NT2/D1 (cell line): Measurements from ENCODE around the gene MCF2L.

Experiments
- SUZ12 ChIP-seq: IDR thresholded peaks from 2 replicates; pipeline ENCODE4 v1.6.1; 2011; ENCODE audit not compliant: insufficient read length, insufficient read depth; ENCODE audit errors: extremely low read depth
- YY1 ChIP-seq: IDR thresholded peaks from 2 replicates; pipeline ENCODE4 v1.6.1; 2011; ENCODE audit not compliant: insufficient read length, insufficient read depth
- ZNF274 ChIP-seq: IDR thresholded peaks from 2 replicates; pipeline ENCODE4 v1.6.1; 2011; ENCODE audit warnings: mild to moderate bottlenecking, low read depth, low read length

DNA sequence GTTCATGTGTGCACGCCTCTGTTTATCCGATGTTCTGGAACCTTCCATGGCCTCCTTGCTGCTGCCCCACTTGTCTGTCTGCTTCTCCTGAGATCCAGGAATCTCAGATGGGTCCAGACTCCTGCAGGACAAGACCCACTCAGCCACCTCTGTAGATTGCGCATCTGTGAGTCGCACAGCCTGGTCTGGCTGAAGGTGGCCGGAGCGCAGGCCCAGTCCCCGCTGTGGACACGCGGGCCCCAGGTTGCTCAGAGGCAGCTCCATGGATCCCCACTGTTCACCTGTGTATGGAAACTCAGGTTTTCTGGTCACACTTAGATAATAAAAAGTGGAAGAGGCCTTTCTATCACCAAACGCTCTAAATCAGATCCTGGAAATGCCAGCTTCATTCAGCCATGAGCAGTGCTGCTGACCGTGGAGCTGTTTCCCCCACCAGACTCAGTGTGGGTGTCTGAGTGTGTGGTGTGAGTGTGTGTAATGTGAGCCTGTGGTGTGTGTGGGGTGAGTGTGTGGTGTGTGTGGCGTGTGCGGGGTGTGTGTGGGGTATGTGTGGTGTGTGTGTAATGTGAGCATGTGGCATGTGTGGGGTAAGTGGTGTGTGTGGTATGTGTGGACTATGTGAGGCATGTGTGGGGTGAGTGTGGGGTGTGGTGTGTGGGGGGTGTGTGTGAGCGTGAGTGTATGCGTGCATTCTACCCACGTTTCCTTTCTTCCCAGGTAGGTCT is 59.5 kb downstream of the MCF2L start:
- TF ChIP-seq YY1 (no peak), ZNF274 (no peak), SUZ12 (no peak)
